ENCODE results near the gene TMA7. TPM values are rescaled to one million over a fixed set of nuclear protein-coding genes. Genes with fewer than 3 reads are reported as not detected.

TMA7 gene
- total and polyA plus RNA-seq, 11 donors: 177 to 733 (median 205) TPM

- peaks cover 4 to 86% (median 40%) of the 10 kb centered on the region in 12 donors for H3K4me1 ChIP-seq
- peak overlapping the region; percentile 55 to 94 (median 89) for H3K27ac ChIP-seq
- peak; percentile 28 to 63 (median 32) for ATAC-seq
- H3K4me3 ChIP-seq: no peak overlapping the region
- intact Hi-C loops (cut with DNase I): no loop called here
- no peaks in the 10 kb centered on the region for H3K27me3 ChIP-seq
- H3K36me3 ChIP-seq: peaks cover 0 to 6% (median 0%) of the 10 kb centered on the region in 9 donors
- TF ChIP-seq CTCF (IDR thresholded peaks at IDR 0.05) (no peak), POLR2A (IDR thresholded peaks at IDR 0.05) (no peak)
- peak; percentile 53 to 77 (median 63) for DNase-seq
- H3K9me3 ChIP-seq: no peaks in the 10 kb centered on the region
- WGBS, 4 donors: 41 to 49% (median 44%) methylated on average over 7 to 13 of the region's 13 CpGs
Measured at GRCh38 chr3:48425281-48425812, 14.7 kb upstream of the TMA7 start.

- DNase-seq (peak; percentile 49 to 78 (median 65)), ATAC-seq (peak; percentile 61 to 84 (median 76))
- H3K4me3 ChIP-seq: peak overlapping the region in 6 of 12 donors; percentile 7 to 84 (median 48)
- peaks cover 0 to 3% (median 0%) of the 10 kb centered on the region in 9 donors for H3K36me3 ChIP-seq
- no peaks in the 10 kb centered on the region for H3K9me3 ChIP-seq
- H3K27me3 ChIP-seq: no peaks in the 10 kb centered on the region
- 38 to 55% (median 46%) methylated on average over 11 of the region's 11 CpGs for WGBS, 4 donors
- no peak for TF ChIP-seq CTCF (IDR thresholded peaks at IDR 0.05)
- peak in 1 of 2 donors; percentile 24 for TF ChIP-seq POLR2A (IDR thresholded peaks at IDR 0.05)
- peak overlapping the region; percentile 77 to 94 (median 89) for H3K27ac ChIP-seq
- H3K4me1 ChIP-seq: peaks cover 4 to 85% (median 41%) of the 10 kb centered on the region in 12 donors
- intact Hi-C loops (cut with DNase I): no loop called here
Measured at GRCh38 chr3:48426401-48426909, 13.6 kb upstream of the TMA7 start.

DNA sequence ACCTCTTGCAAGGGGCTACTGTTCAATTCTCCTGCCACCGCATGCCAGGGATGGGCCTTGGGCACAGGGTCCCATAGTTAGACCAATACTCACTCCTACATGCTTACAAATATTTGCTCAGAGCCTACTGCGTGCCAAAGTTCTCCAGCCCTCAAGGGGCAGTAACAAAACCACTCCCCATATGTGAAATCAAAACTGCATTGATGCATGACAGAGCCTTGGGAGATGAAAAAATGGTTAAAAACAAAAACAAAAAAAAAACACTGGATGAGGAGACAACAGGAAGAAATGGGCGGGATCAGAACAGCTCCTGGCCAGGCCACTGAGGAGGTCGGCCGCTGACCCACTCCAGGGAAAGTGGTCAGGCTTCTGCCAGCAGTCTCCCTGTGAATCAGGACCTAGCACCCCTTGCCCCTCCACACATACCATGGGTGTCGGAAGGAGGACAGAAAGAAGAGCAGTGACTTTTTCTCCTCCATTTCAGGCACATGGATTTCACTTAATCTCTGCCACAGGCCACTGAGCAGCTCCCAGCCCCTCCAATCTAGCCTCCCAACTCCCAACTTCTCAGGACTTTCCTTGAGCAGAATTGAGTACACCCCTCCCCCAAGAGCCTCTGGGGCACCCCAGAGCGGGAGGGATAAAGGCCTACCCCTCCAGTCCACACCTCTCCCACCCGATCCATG, 13.0 kb upstream of the TMA7 start:
- Histone ChIP-seq H3K27ac (peak overlapping the region; percentile 77 to 94 (median 89)), H3K27me3 (no peaks in the 10 kb centered on the region), H3K9me3 (no peaks in the 10 kb centered on the region), H3K4me1 (peaks cover 4 to 79% (median 41%) of the 10 kb centered on the region in 12 donors), H3K4me3 (peak overlapping the region in 8 of 12 donors; percentile 13 to 84 (median 76)), H3K36me3 (peaks cover 0 to 7% (median under 1%) of the 10 kb centered on the region in 9 donors)
- ATAC-seq: no peak
- no peak for TF ChIP-seq POLR2A (IDR thresholded peaks at IDR 0.05)
- TF ChIP-seq CTCF (IDR thresholded peaks at IDR 0.05): no peak
- DNase-seq: no peak
- intact Hi-C loops (cut with DNase I): no loop called here
- WGBS, 4 donors: 33 to 43% (median 38%) methylated on average over 7 to 8 of the region's 8 CpGs

- TF ChIP-seq CTCF (IDR thresholded peaks at IDR 0.05) (no peak), POLR2A (IDR thresholded peaks at IDR 0.05) (no peak)
- peak overlapping the region in 8 of 12 donors; percentile 17 to 86 (median 79) for H3K4me3 ChIP-seq
- H3K27me3 ChIP-seq: no peaks in the 10 kb centered on the region
- intact Hi-C loops (cut with DNase I): no loop called here
- 61 to 75% (median 70%) methylated on average over 9 of the region's 9 CpGs for WGBS, 4 donors
- peak overlapping the region; percentile 77 to 94 (median 89) for H3K27ac ChIP-seq
- DNase-seq (peak in 2 of 5 donors; percentile 46 to 50), ATAC-seq (peak in 2 of 4 donors; percentile 8 to 30)
- H3K4me1 ChIP-seq: peaks cover 4 to 74% (median 41%) of the 10 kb centered on the region in 12 donors
- peaks cover 0 to 12% (median 5%) of the 10 kb centered on the region in 9 donors for H3K36me3 ChIP-seq
- H3K9me3 ChIP-seq: no peaks in the 10 kb centered on the region
Measured at GRCh38 chr3:48427630-48427962, 12.5 kb upstream of the TMA7 start.

Measured in heart left ventricle (tissue), 16 donors.